ENCODE data around the gene NKX6-2. TPM values are rescaled to one million over a fixed set of nuclear protein-coding genes. Genes with fewer than 3 reads are reported as not detected.
"Not testable (repeated sequence)": the region's sequence is repeated elsewhere in the genome, so short reads cannot be mapped to it uniquely, and the experiment has no call there.

Gene NKX6-2
- total RNA-seq, 1 donor from 2014 or later = not detected

GRCh38 chr10:132826524-132827422 lies 40.8 kb upstream of the NKX6-2 start:
- no peak for DNase-seq (ENCODE audit: low spot score)
- no peak overlapping the region for H3K4me3 Mint-ChIP-seq
- peaks cover 3% of the 10 kb centered on the region for H3K36me3 Mint-ChIP-seq
- Histone ChIP-seq H2AFZ (replicated peaks) (no peak overlapping the region), H3K4me3 (no peak overlapping the region), H3K27me3 (peaks cover 7% of the 10 kb centered on the region), H3K27ac (no peak overlapping the region), H4K20me1 (ENCODE audit: low read depth) (no peaks in the 10 kb centered on the region), H3K36me3 (no peaks in the 10 kb centered on the region), H3K9ac (no peak overlapping the region), H3K9me3 (ENCODE audit: low read depth) (no peaks in the 10 kb centered on the region), H3K79me2 (ENCODE audit: low read depth) (no peaks in the 10 kb centered on the region), H3F3A (ENCODE audit: low read depth) (peaks cover 8% of the 10 kb centered on the region), H3K4me1 (no peaks in the 10 kb centered on the region), H3K4me2 (no peak overlapping the region)
- H3K4me1 Mint-ChIP-seq = no peaks in the 10 kb centered on the region
- TF ChIP-seq EZH2 (IDR thresholded peaks at IDR 0.05) (no peak), CTCF (IDR thresholded peaks at IDR 0.05) (no peak), EZH2phosphoT487 (IDR thresholded peaks at IDR 0.05) (no peak)
- H3K9me3 Mint-ChIP-seq = peaks cover 12% of the 10 kb centered on the region
- peaks cover 7% of the 10 kb centered on the region for H3K27me3 Mint-ChIP-seq (ENCODE audit: insufficient read depth, low read depth)
- no peak overlapping the region for H3K27ac Mint-ChIP-seq

GRCh38 chr10:132825783-132826523 lies 40.0 kb upstream of the NKX6-2 start:
- H2AFZ ChIP-seq (replicated peaks); H3K27ac Mint-ChIP-seq; H3K4me3 ChIP-seq; H3K9me3 ChIP-seq (ENCODE audit: low read depth); H3F3A ChIP-seq (ENCODE audit: low read depth); H3K27me3 ChIP-seq; H3K27ac ChIP-seq; H3K4me2 ChIP-seq; H4K20me1 ChIP-seq (ENCODE audit: low read depth); H3K27me3 Mint-ChIP-seq (ENCODE audit: insufficient read depth, low read depth); H3K79me2 ChIP-seq (ENCODE audit: low read depth); DNase-seq (ENCODE audit: low spot score); H3K36me3 ChIP-seq; H3K9ac ChIP-seq; H3K4me1 ChIP-seq; H3K4me1 Mint-ChIP-seq; H3K36me3 Mint-ChIP-seq: not testable (repeated sequence)
- Mint-ChIP-seq H3K9me3 (peaks cover 12% of the 10 kb centered on the region), H3K4me3 (peak overlapping the region; percentile 51)

GRCh38 chr10:132820056-132820455 lies 34.1 kb upstream of the NKX6-2 start:
- Histone ChIP-seq H4K20me1 (ENCODE audit: low read depth) (no peaks in the 10 kb centered on the region), H3K36me3 (no peaks in the 10 kb centered on the region), H3K79me2 (ENCODE audit: low read depth) (no peaks in the 10 kb centered on the region), H2AFZ (replicated peaks) (no peak overlapping the region), H3K9ac (no peak overlapping the region), H3K27me3 (no peaks in the 10 kb centered on the region), H3K4me1 (no peaks in the 10 kb centered on the region), H3F3A (ENCODE audit: low read depth) (no peaks in the 10 kb centered on the region), H3K9me3 (ENCODE audit: low read depth) (no peaks in the 10 kb centered on the region), H3K4me2 (no peak overlapping the region), H3K27ac (no peak overlapping the region), H3K4me3 (no peak overlapping the region)
- TF ChIP-seq EZH2 (IDR thresholded peaks at IDR 0.05) = no peak
- TF ChIP-seq CTCF (IDR thresholded peaks at IDR 0.05) = no peak
- no peak for TF ChIP-seq EZH2phosphoT487 (IDR thresholded peaks at IDR 0.05)
- peaks cover 17% of the 10 kb centered on the region for H3K9me3 Mint-ChIP-seq
- H3K4me3 Mint-ChIP-seq = peak overlapping the region; percentile 37
- DNase-seq (ENCODE audit: low spot score) = no peak
- no peaks in the 10 kb centered on the region for H3K36me3 Mint-ChIP-seq
- peaks cover 11% of the 10 kb centered on the region for H3K4me1 Mint-ChIP-seq
- H3K27ac Mint-ChIP-seq = no peak overlapping the region
- peaks cover 11% of the 10 kb centered on the region for H3K27me3 Mint-ChIP-seq (ENCODE audit: insufficient read depth, low read depth)

Measured in neural progenitor cell (in vitro differentiated cells).